ENCODE measurements around the gene ANKRD23. TPM values are rescaled to one million over a fixed set of nuclear protein-coding genes. Genes with fewer than 3 reads are reported as not detected.

The ANKRD23 gene
- total and polyA plus RNA-seq, 2 of the 13 experiments (the other 11 are each of a cell fraction or from before 2014, with no cell fraction given): 1.5 to 1.6 TPM

DNA sequence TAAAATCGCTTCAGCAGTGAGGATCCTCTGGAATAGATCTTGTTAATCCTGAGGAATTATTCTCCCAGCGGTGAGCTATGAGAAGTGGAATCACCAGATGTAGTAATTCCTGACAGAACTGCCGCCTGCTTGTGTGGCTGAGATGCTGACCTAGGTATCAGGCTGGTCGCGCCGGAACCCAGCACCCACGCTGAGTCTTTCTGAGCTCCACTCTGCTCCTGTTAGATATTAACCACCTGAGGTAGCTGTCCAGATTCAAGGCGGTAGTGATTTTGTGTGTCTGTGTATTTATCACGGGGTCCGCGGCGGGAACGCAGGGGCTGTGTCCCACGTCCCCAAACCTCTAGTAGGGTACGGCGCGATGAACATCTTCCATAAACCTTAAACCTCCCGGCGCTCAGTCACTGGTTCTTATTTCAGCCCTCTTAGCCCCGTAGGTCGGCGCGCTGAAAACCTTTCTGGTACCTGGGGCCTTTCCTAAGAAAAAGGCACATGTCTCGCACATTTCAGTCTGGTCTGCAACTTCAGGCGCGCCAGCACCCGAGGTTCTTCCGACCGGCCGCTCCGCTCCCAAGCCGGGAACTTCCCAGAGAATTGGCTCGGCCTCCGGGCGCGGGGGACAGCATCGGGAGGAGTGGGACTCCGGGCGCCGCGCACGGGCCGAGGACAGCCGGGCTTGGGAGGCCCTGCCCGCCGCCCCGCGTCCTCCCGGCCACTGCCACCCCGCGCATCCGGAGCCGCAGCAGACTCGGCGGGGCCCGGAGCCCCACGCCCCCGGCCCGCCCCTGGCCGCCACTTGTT lies 28.3 kb downstream of the ANKRD23 start (continued):
- TF ChIP-seq ZNF468 (CRISPR knock-in tag; IDR thresholded peaks at IDR 0.05): no peak
- peak; percentile 76 for TF ChIP-seq ZNF605 (CRISPR knock-in tag; IDR thresholded peaks at IDR 0.05)
- TF ChIP-seq NPAS2 (CRISPR knock-in tag; IDR thresholded peaks at IDR 0.05; ENCODE audit: borderline replicate concordance): no peak
- no peak; the same call in 1 of the 2 replicates for TF ChIP-seq POLR2G (IDR thresholded peaks at IDR 0.05; ENCODE audit: low read depth, low read length)
- no peak for TF ChIP-seq ZBTB21 (CRISPR knock-in tag; IDR thresholded peaks at IDR 0.05)
- TF ChIP-seq, protein P1, sequence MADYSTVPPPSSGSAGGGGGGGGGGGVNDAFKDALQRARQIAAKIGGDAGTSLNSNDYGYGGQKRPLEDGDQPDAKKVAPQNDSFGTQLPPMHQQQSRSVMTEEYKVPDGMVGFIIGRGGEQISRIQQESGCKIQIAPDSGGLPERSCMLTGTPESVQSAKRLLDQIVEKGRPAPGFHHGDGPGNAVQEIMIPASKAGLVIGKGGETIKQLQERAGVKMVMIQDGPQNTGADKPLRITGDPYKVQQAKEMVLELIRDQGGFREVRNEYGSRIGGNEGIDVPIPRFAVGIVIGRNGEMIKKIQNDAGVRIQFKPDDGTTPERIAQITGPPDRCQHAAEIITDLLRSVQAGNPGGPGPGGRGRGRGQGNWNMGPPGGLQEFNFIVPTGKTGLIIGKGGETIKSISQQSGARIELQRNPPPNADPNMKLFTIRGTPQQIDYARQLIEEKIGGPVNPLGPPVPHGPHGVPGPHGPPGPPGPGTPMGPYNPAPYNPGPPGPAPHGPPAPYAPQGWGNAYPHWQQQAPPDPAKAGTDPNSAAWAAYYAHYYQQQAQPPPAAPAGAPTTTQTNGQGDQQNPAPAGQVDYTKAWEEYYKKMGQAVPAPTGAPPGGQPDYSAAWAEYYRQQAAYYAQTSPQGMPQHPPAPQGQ (CRISPR knock-in tag; IDR thresholded peaks at IDR 0.05; ENCODE audit: borderline replicate concordance): no peak
- TF ChIP-seq HDAC2 (CRISPR knock-in tag; IDR thresholded peaks at IDR 0.05): 0 out of 2 replicates have a peak, but pooled peaks have one; percentile 32
- no peak; the same call in 1 of the 2 replicates for TF ChIP-seq RXRA (CRISPR knock-in tag; IDR thresholded peaks at IDR 0.05)
- TF ChIP-seq STAG1 (CRISPR knock-in tag; IDR thresholded peaks at IDR 0.05): no peak; the same call in 1 of the 2 replicates
- no peak for TF ChIP-seq NCOA5 (CRISPR knock-in tag; IDR thresholded peaks at IDR 0.05)
- TF ChIP-seq THRA (CRISPR knock-in tag; IDR thresholded peaks at IDR 0.05; ENCODE audit: borderline replicate concordance): no peak
- no peak; the same call in 1 of the 2 replicates for TF ChIP-seq ZNF264 (CRISPR knock-in tag; IDR thresholded peaks at IDR 0.05)
- TF ChIP-seq KDM4B (CRISPR knock-in tag; IDR thresholded peaks at IDR 0.05): no peak
- TF ChIP-seq NFKB2 (CRISPR knock-in tag; IDR thresholded peaks at IDR 0.05; ENCODE audit: borderline replicate concordance): peak; percentile 9; the same call in 1 of the 2 replicates
- no peak for TF ChIP-seq ZNF12 (CRISPR knock-in tag; IDR thresholded peaks at IDR 0.05)
- no peak for TF ChIP-seq AHR (CRISPR knock-in tag; IDR thresholded peaks at IDR 0.05)
- 0 out of 2 replicates have a peak, but pooled peaks have one; percentile 67 for TF ChIP-seq ZC3H13 (CRISPR knock-in tag; IDR thresholded peaks at IDR 0.05)
- no peak for TF ChIP-seq MLLT10 (CRISPR knock-in tag; IDR thresholded peaks at IDR 0.05)
- TF ChIP-seq DMAP1 (CRISPR knock-in tag; IDR thresholded peaks at IDR 0.05): peak; percentile 30; the same call in 1 of the 2 replicates
- TF ChIP-seq TARDBP (CRISPR knock-in tag; IDR thresholded peaks at IDR 0.05): 0 out of 2 replicates have a peak, but pooled peaks have one; percentile 13
- peak; percentile 38 for TF ChIP-seq ZNF883 (CRISPR knock-in tag; IDR thresholded peaks at IDR 0.05; ENCODE audit: not compliant biosample characterization)
- TF ChIP-seq HHEX (CRISPR knock-in tag; IDR thresholded peaks at IDR 0.05): no peak
- TF ChIP-seq CHD2 (IDR thresholded peaks at IDR 0.05; ENCODE audit: low read depth, low read length): 0 out of 2 replicates have a peak, but pooled peaks have one; percentile 20
- no peak for TF ChIP-seq CBFB (CRISPR knock-in tag; IDR thresholded peaks at IDR 0.05)
- no peak; the same call in 1 of the 2 replicates for TF ChIP-seq CBX5 (CRISPR knock-in tag; IDR thresholded peaks at IDR 0.05; ENCODE audit: borderline replicate concordance)
- TF ChIP-seq ZEB1 (IDR thresholded peaks at IDR 0.05; ENCODE audit: insufficient replicate concordance, low read depth): no peak
- no peak for TF ChIP-seq FOXK1 (CRISPR knock-in tag; IDR thresholded peaks at IDR 0.05; ENCODE audit: borderline replicate concordance, low read depth)
- no peak for TF ChIP-seq KDM6A (CRISPR knock-in tag; IDR thresholded peaks at IDR 0.05; ENCODE audit: low read depth)
- TF ChIP-seq IRF2 (CRISPR knock-in tag; IDR thresholded peaks at IDR 0.05): no peak
- peak; percentile 77 for TF ChIP-seq KDM2A (CRISPR knock-in tag; IDR thresholded peaks at IDR 0.05; ENCODE audit: borderline replicate concordance, low read depth)
- 0 out of 2 replicates have a peak, but pooled peaks have one; percentile 43 for TF ChIP-seq ZNF234 (CRISPR knock-in tag; conservative IDR thresholded peaks at IDR 0.05)

All from HepG2 (cell line).